ENCODE results near the gene DNAI2. TPM values are rescaled to one million over a fixed set of nuclear protein-coding genes. Genes with fewer than 3 reads are reported as not detected.

DNAI2 gene
- total RNA-seq, 1 donor from 2014 or later, result 6.2 TPM

- Histone ChIP-seq H3K9me3 (no peaks in the 10 kb centered on the region), H3K27me3 (ENCODE audit: low read depth) (peaks cover 9% of the 10 kb centered on the region), H3K36me3 (no peaks in the 10 kb centered on the region), H3K27ac (no peak overlapping the region), H3K4me3 (no peak overlapping the region), H3K4me1 (peaks cover 22% of the 10 kb centered on the region)
- DNase-seq (no peak), ATAC-seq (no peak)
- intact Hi-C loops (cut with DNase I), result no loop called here
- TF ChIP-seq CTCF (IDR thresholded peaks at IDR 0.05), result no peak
Observed at GRCh38 chr17:74271281-74271680, 2.8 kb upstream of the DNAI2 start.

GRCh38 chr17:74271901-74272561 lies 2.0 kb upstream of the DNAI2 start:
- Histone ChIP-seq H3K27ac (no peak overlapping the region), H3K4me3 (no peak overlapping the region), H3K4me1 (peaks cover 22% of the 10 kb centered on the region), H3K27me3 (ENCODE audit: low read depth) (peaks cover 9% of the 10 kb centered on the region), H3K36me3 (no peaks in the 10 kb centered on the region), H3K9me3 (no peaks in the 10 kb centered on the region)
- ATAC-seq (peak; percentile 36 to 50), DNase-seq (peak; percentile 75)
- TF ChIP-seq CTCF (IDR thresholded peaks at IDR 0.05), result no peak
- intact Hi-C loops (cut with DNase I), result no loop called here

GRCh38 chr17:74272731-74273201 lies 1.3 kb upstream of the DNAI2 start:
- Histone ChIP-seq H3K27ac (no peak overlapping the region), H3K4me1 (peaks cover 22% of the 10 kb centered on the region), H3K36me3 (no peaks in the 10 kb centered on the region), H3K27me3 (ENCODE audit: low read depth) (peaks cover 9% of the 10 kb centered on the region), H3K9me3 (no peaks in the 10 kb centered on the region), H3K4me3 (no peak overlapping the region)
- DNase-seq (no peak), ATAC-seq (no peak)
- intact Hi-C loops (cut with DNase I), result no loop called here
- no peak for TF ChIP-seq CTCF (IDR thresholded peaks at IDR 0.05)

- Histone ChIP-seq H3K4me3 (no peak overlapping the region), H3K27me3 (ENCODE audit: low read depth) (peaks cover 9% of the 10 kb centered on the region), H3K9me3 (no peaks in the 10 kb centered on the region), H3K4me1 (peaks cover 22% of the 10 kb centered on the region), H3K36me3 (no peaks in the 10 kb centered on the region), H3K27ac (no peak overlapping the region)
- intact Hi-C loops (cut with DNase I), result no loop called here
- no peak for DNase-seq
- ATAC-seq, result no peak
- TF ChIP-seq CTCF (IDR thresholded peaks at IDR 0.05), result no peak
Observed at GRCh38 chr17:74274709-74275340, 791 bp downstream of the DNAI2 start.

- no peaks in the 10 kb centered on the region for H3K9me3 ChIP-seq
- ATAC-seq, result peak in 1 of 2 donors; percentile 25
- no peak for DNase-seq
- H3K27ac ChIP-seq, result no peak overlapping the region
- no peak overlapping the region for H3K4me3 ChIP-seq
- intact Hi-C loops (cut with DNase I), result no loop called here
- H3K36me3 ChIP-seq, result no peaks in the 10 kb centered on the region
- peaks cover 9% of the 10 kb centered on the region for H3K27me3 ChIP-seq (ENCODE audit: low read depth)
- peaks cover 22% of the 10 kb centered on the region for H3K4me1 ChIP-seq
- no peak for TF ChIP-seq CTCF (IDR thresholded peaks at IDR 0.05)
Observed at GRCh38 chr17:74276051-74276476, 2.0 kb downstream of the DNAI2 start.

Data from lower lobe of right lung (tissue), 2 donors.